ENCODE results near the gene REPS1. TPM values are rescaled to one million over a fixed set of nuclear protein-coding genes. Genes with fewer than 3 reads are reported as not detected.

Gene REPS1
- total RNA-seq, 2 donors from 2014 or later: 36.1 to 37.3 TPM

DNA sequence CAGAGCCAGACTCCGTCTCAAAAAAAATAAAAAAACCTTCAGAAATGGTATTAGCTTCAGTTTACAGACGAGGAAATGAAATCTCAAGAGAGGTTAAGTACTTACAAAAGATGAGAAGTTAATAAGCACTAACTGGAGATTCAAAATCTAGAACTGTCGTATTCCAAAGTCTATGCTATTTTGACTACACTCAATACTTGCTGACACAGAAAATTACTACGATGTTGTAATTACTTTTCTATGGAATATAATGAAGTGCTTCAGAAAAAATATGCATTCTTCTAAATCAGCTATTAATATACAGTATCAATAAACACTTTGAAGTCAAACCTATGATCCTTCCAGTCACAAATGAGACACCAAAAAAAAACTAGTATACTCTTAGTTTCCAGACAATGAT lies 12.2 kb downstream of the REPS1 start:
- TF ChIP-seq, protein P1, sequence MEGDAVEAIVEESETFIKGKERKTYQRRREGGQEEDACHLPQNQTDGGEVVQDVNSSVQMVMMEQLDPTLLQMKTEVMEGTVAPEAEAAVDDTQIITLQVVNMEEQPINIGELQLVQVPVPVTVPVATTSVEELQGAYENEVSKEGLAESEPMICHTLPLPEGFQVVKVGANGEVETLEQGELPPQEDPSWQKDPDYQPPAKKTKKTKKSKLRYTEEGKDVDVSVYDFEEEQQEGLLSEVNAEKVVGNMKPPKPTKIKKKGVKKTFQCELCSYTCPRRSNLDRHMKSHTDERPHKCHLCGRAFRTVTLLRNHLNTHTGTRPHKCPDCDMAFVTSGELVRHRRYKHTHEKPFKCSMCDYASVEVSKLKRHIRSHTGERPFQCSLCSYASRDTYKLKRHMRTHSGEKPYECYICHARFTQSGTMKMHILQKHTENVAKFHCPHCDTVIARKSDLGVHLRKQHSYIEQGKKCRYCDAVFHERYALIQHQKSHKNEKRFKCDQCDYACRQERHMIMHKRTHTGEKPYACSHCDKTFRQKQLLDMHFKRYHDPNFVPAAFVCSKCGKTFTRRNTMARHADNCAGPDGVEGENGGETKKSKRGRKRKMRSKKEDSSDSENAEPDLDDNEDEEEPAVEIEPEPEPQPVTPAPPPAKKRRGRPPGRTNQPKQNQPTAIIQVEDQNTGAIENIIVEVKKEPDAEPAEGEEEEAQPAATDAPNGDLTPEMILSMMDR (IDR thresholded peaks at IDR 0.05): no peak
- intact Hi-C loops (cut with DNase I): no loop called here
- H3K27me3 ChIP-seq: no peaks in the 10 kb centered on the region
- H3K4me3 ChIP-seq: no peak overlapping the region
- H3K9ac ChIP-seq (ENCODE audit: low read depth in 2 of 2, low read length in 2 of 2): no peak overlapping the region
- DNase-seq: no peak
- no peaks in the 10 kb centered on the region for H3K9me3 ChIP-seq
- H3K4me1 ChIP-seq: no peaks in the 10 kb centered on the region
- no peaks in the 10 kb centered on the region for H3K36me3 ChIP-seq
- no peak overlapping the region for H3K27ac ChIP-seq

GRCh38 chr6:138973466-138974153 lies 14.4 kb downstream of the REPS1 start:
- Histone ChIP-seq H3K27me3 (no peaks in the 10 kb centered on the region), H3K36me3 (no peaks in the 10 kb centered on the region), H3K27ac (no peak overlapping the region), H3K4me1 (no peaks in the 10 kb centered on the region), H3K9ac (ENCODE audit: low read depth in 2 of 2, low read length in 2 of 2) (no peak overlapping the region), H3K9me3 (no peaks in the 10 kb centered on the region), H3K4me3 (no peak overlapping the region)
- no peak for DNase-seq
- TF ChIP-seq, protein P1 (IDR thresholded peaks at IDR 0.05): no peak
- intact Hi-C loops (cut with DNase I): no loop called here

- no peaks in the 10 kb centered on the region for H3K4me1 ChIP-seq
- no peak overlapping the region for H3K4me3 ChIP-seq
- H3K9me3 ChIP-seq: no peaks in the 10 kb centered on the region
- TF ChIP-seq, protein P1 (IDR thresholded peaks at IDR 0.05): no peak
- no peak overlapping the region for H3K27ac ChIP-seq
- no peaks in the 10 kb centered on the region for H3K27me3 ChIP-seq
- intact Hi-C loops (cut with DNase I): no loop called here
- H3K9ac ChIP-seq (ENCODE audit: low read depth in 2 of 2, low read length in 2 of 2): no peak overlapping the region
- DNase-seq: no peak
- no peaks in the 10 kb centered on the region for H3K36me3 ChIP-seq
These were observed 15.8 kb downstream of the REPS1 start for GRCh38 chr6:138972226-138972665.

DNA sequence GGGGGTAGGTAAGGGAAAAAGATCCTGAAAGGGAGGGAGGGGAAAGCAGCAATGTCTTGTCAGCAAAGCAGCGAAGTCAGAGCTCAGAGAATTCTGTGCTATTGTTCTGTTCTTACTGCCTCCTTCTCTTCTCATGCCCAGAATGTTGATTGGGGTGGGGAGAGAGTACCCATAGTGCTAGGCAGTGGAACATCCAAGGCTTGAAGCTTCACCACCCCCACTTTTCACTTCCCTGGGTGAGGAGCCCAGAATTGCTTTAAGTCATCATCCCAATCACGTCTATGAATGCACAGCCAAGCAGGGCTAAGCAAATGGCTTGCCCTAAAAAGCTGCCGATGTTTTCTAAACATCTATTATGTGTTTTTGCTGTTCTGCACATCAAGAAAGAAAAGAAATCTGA lies 16.5 kb downstream of the REPS1 start:
- no peak overlapping the region for H3K27ac ChIP-seq
- TF ChIP-seq, protein P1 (IDR thresholded peaks at IDR 0.05): no peak
- DNase-seq: no peak
- no peaks in the 10 kb centered on the region for H3K4me1 ChIP-seq
- no peaks in the 10 kb centered on the region for H3K27me3 ChIP-seq
- H3K4me3 ChIP-seq: no peak overlapping the region
- H3K9me3 ChIP-seq: no peaks in the 10 kb centered on the region
- no peaks in the 10 kb centered on the region for H3K36me3 ChIP-seq
- intact Hi-C loops (cut with DNase I): no loop called here
- H3K9ac ChIP-seq (ENCODE audit: low read depth in 2 of 2, low read length in 2 of 2): no peak overlapping the region

DNA sequence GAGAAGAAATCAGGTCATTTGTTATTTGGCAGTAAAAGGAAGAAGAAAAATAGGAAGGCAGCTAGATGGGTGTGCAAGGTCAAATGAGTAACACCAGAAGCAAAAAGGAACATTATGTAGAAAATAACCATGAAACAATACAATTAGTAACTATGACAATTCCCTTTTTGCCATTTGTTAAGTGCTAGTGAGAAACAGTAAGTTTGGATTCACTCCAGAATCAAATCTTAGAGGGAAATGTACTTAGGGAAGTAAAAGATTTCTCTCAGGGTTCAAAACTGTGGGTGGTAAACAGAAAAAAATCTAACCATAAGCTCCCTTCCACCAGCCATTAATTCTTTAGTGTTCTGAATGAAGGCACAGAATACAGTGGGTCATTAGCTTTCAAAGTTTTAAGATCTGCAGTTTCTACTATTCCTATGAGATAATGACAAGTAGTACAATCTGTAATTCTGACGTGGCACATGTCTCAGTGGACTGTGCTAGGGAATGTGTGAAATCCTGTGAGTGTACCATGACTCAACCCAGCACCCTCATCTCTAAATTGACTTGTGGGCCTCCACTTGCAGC lies 17.1 kb downstream of the REPS1 start:
- H3K4me3 ChIP-seq: no peak overlapping the region
- no peaks in the 10 kb centered on the region for H3K9me3 ChIP-seq
- DNase-seq: no peak
- H3K36me3 ChIP-seq: no peaks in the 10 kb centered on the region
- no peaks in the 10 kb centered on the region for H3K4me1 ChIP-seq
- no peaks in the 10 kb centered on the region for H3K27me3 ChIP-seq
- H3K9ac ChIP-seq (ENCODE audit: low read depth in 2 of 2, low read length in 2 of 2): no peak overlapping the region
- TF ChIP-seq, protein P1 (IDR thresholded peaks at IDR 0.05): no peak
- intact Hi-C loops (cut with DNase I): no loop called here
- H3K27ac ChIP-seq: no peak overlapping the region
